ENCODE data around the gene NRG3.

- TF ChIP-seq CTCF (IDR thresholded peaks at IDR 0.05) (no peak), EP300 (IDR thresholded peaks at IDR 0.05; ENCODE audit: low read depth) (no peak), POLR2AphosphoS5 (IDR thresholded peaks at IDR 0.05) (no peak), POLR2A (IDR thresholded peaks at IDR 0.05) (no peak)
These were observed 163.6 kb downstream of the NRG3 start for GRCh38 chr10:82038587-82038986.

Data from transverse colon (tissue), 4 donors.